Activated CD4-positive, alpha-beta T cell treated with anti-CD3 and anti-CD28 coated beads, Interleukin-2, amount 50 U/mL, for 24 hours (primary cell): ENCODE measurements around the gene PPP1R26.
A peak's percentile ranks its signal among the peaks of the same experiment; 100 is the strongest.
"Not testable (repeated sequence)": the region's sequence is repeated elsewhere in the genome, so short reads cannot be mapped to it uniquely, and the experiment has no call there.

Source experiments
- DNase-seq, 2 donors: peaks; one replicate each; pipeline ENCODE4 v3.0.0-alpha.2; 2020; ENCODE audit warnings: low read depth in 1 of 2, low spot score in 1 of 2

PPP1R26 gene

DNA sequence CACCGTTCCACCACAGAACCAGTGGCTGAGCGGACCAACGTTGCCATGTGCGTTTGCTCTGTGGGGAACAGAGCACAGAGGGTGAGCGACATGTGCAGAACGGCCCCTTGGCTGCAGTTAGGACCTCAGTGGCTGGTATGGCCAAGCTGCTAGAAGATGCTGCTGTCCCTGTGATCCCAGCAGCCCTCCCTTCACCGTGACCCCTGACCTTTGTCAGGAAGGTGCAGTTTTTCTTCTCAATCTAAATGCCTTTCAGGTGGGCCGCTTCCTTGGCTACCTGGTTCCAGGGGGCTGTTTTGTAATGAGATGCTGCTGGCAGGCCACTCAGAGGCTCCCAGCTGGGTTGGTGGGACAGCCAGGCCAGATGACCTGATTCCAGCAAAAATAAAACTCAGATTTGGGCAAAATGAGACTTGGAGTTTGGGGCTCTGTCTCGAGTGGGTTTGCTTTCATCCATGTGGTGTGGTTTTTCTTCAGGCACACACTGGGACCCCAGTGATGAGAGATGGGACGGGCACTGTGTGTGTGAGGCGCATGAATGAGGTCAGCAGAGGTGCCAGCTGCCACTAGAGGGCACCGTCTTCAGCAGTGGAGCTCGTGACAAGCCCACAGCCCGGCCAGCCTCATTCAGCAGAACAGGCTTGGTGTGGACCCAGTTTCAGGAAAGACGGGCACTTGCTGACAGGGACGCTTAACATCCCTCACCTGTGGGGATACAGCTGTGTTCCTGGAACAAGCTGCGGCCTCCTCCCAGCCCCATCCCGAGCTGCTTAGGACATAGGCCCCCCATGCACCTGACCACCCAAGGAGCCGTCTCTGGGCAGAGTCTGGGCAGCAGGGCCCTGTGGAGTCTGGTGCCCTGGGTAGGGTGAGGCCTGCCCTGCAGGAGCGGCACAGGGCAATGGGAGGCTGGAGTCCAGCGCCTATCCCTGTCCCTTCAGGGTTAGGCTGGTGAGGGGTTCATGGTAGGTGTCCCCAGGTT, 25.0 kb downstream of the PPP1R26 start:
- DNase-seq, result peak; percentile 33 to 50

- DNase-seq, result no peak
Measured at GRCh38 chr9:135505406-135506187, 26.0 kb downstream of the PPP1R26 start.

DNA sequence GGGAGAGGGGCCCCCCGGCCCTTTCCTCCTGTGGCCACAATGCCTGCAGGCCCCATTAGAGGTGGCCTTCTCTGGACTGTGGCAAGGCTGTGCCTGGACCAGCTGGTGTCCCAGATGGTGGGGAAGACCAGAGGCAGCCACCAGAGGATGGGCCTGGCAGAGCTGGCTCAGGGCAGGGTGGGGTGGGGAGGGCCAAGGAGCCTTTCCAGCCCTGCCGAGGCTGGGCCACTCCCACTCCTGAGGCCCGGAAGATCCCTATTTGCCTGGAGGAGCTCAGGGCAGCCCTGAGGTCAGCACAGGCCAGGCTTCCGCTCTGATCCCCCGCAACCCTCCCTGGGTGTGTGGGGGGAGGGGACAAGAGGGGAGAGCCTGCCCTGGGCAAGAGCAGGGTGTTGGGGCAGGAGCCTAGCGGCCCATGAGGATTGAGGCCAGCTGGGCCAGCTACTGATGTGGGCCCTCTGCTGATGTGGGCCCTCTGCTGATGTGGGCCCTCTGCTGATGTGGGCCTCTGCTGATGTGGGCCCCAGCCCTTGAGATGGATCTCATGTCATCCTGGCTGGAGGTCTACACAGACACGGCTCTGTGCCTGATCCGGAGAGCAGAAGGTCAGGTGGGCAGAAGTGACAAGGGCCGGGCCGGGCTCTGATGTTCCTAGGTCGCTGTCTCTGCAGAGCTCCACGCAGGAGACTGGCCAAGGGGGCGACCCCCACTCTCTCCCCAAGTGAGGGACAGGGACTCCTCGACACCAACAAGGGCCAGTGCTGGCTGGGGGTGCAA, 26.9 kb downstream of the PPP1R26 start:
- DNase-seq, result no peak

GRCh38 chr9:135507104-135508035, 27.8 kb downstream of the PPP1R26 start:
- no peak for DNase-seq

DNA sequence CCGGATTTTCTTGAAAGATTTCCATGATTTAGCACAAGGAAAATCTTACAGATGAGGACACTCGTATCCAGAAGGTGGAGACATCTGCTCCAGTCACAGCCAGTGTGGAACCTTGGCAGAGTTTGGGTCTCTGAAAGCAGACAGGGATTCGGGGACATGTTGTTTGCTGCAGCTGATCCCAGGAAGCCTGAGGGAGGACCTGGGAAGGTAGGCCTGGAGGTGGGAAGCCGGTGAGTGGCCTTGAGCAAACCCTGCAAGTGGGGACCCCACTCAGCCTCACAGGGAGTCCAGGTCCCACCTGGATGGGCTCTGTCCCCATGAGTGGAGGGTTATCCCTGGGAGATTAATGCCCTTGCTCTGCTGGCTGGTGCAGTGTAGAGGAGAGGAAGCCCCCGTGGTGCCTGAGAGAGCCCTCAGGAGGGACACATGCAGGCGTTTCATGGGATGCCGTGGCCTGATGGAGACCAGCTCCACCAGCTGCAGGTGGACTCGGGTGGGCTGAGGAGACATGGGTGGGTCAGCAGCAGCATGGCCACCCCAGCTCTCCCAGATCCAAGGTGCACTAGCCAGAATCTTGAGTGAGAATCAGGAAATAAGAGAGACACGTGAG, 28.7 kb downstream of the PPP1R26 start:
- no peak for DNase-seq

DNA sequence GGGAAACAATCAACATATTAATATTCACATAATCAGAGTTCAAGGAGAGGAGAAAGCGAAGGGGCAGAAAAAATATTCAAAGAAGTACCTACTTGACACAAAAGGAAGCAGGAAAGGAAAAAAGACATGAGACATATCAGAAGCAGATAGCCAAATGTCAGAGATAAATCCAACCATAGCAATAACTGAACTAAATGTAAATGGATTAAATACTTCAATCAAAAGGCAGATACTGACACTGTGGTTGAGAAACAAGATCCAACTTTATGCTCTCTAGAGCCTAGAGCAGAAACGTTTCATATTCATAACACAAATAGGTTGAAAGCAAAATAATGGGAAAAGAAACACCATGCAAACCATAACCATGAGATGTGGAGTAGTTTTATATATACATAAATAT, 29.9 kb downstream of the PPP1R26 start:
- DNase-seq, result no peak

DNA sequence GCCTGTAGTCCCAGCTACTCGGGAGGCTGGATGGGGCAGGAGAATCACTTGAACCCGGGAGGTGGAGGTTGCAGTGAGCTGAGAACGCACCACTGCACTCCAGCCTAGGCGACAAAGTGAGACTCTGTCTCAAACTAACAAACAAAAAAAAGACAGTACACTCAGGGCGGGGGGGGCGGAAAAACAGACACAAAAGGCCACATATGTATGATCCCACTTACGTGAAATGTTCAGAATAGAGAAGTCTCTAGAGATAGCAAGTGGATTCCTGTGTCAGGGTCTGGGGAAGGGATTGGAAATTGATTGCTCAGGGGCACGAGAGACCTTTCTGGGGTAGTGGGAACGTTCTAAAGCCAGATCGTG, 32.6 kb downstream of the PPP1R26 start:
- no peak for DNase-seq

- no peak for DNase-seq
Measured at GRCh38 chr9:135512904-135513303, 33.3 kb downstream of the PPP1R26 start.

GRCh38 chr9:135513351-135513846, 33.8 kb downstream of the PPP1R26 start:
- DNase-seq, result no peak

- DNase-seq, result not testable (repeated sequence)
Measured at GRCh38 chr9:135513906-135514305, 34.3 kb downstream of the PPP1R26 start.

GRCh38 chr9:135514342-135515082, 34.9 kb downstream of the PPP1R26 start:
- no peak for DNase-seq

- no peak for DNase-seq
Measured at GRCh38 chr9:135515083-135515951, 35.7 kb downstream of the PPP1R26 start.

GRCh38 chr9:135516132-135516860, 36.7 kb downstream of the PPP1R26 start:
- no peak for DNase-seq

GRCh38 chr9:135517407-135517822, 37.8 kb downstream of the PPP1R26 start:
- DNase-seq, result no peak

DNA sequence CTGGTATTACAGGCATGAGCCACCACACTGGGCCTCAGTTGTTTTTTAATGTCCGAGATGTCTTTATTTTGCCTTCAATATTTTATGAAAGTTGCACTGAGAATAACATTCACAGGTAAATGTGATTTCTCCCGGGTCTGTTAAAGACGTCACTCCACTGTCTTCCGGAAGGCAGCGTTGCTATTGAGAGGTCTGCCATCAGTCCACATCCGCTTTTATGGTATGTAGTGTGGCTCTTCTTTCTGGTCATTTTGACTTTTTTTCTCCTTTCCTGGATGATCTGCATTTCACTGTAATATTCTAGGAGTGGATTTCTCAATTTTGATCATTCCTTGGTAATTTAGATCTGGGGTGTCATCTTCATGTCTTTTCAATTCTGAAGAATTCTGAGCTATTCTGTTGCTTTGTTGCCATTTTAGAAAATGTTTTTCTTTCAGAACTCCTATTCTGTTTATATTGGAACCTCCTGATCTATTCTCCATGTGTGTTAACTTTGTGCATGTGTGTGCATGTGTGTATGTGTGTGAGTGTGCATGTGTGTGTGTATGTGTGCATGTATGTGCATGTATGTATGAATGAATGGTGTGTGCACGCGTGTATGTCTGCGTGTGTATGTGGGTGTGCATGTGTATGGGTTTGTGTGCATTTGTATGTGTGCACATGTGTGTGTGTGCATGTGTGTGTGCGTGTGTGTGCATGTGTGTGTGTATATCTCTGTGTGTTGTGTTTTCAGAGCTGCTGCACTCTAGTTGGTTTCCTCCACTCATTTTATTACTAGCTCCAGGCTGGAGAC, 39.8 kb downstream of the PPP1R26 start:
- no peak for DNase-seq

GRCh38 chr9:135520916-135521607, 41.5 kb downstream of the PPP1R26 start, which contains the start of gene LCN1:
Gene LCN1 (plus strand): TSS chr9:135521440. CDS start chr9:135521498, 58 bp downstream.
- no peak for DNase-seq
